ENCODE results near the gene ATP8B4.

ATP8B4 gene

GRCh38 chr15:50066666-50067065 is 52.4 kb downstream of the ATP8B4 start:
- no peak overlapping the region for H3K4me3 ChIP-seq (ENCODE audit: low read depth, low read length)

- no peak overlapping the region for H3K4me3 ChIP-seq (ENCODE audit: low read depth, low read length)
These were observed 52.8 kb downstream of the ATP8B4 start for GRCh38 chr15:50066202-50066601.

- no peak overlapping the region for H3K4me3 ChIP-seq (ENCODE audit: low read depth, low read length)
These were observed 53.8 kb downstream of the ATP8B4 start for GRCh38 chr15:50065279-50065678.

- no peak overlapping the region for H3K4me3 ChIP-seq (ENCODE audit: low read depth, low read length)
These were observed 54.4 kb downstream of the ATP8B4 start for GRCh38 chr15:50064673-50065072.

GRCh38 chr15:50063226-50063625 is 55.8 kb downstream of the ATP8B4 start:
- H3K4me3 ChIP-seq (ENCODE audit: low read depth, low read length), result no peak overlapping the region

- no peak overlapping the region for H3K4me3 ChIP-seq (ENCODE audit: low read depth, low read length)
These were observed 57.5 kb downstream of the ATP8B4 start for GRCh38 chr15:50061503-50061902.

- H3K4me3 ChIP-seq (ENCODE audit: low read depth, low read length), result no peak overlapping the region
These were observed 59.1 kb downstream of the ATP8B4 start for GRCh38 chr15:50059883-50060282.

GRCh38 chr15:50059203-50059772 is 59.7 kb downstream of the ATP8B4 start:
- H3K4me3 ChIP-seq (ENCODE audit: low read depth, low read length), result no peak overlapping the region

GRCh38 chr15:50057905-50058639 is 61.0 kb downstream of the ATP8B4 start:
- H3K4me3 ChIP-seq (ENCODE audit: low read depth, low read length), result no peak overlapping the region

GRCh38 chr15:50057196-50057595 is 61.8 kb downstream of the ATP8B4 start:
- no peak overlapping the region for H3K4me3 ChIP-seq (ENCODE audit: low read depth, low read length)

GRCh38 chr15:50055750-50056157 is 63.3 kb downstream of the ATP8B4 start:
- no peak overlapping the region for H3K4me3 ChIP-seq (ENCODE audit: low read depth, low read length)

- H3K4me3 ChIP-seq (ENCODE audit: low read depth, low read length), result no peak overlapping the region
These were observed 63.7 kb downstream of the ATP8B4 start for GRCh38 chr15:50055332-50055731.

GRCh38 chr15:50053055-50053856 is 65.8 kb downstream of the ATP8B4 start:
- no peak overlapping the region for H3K4me3 ChIP-seq (ENCODE audit: low read depth, low read length)

GRCh38 chr15:50051811-50052419 is 67.1 kb downstream of the ATP8B4 start:
- H3K4me3 ChIP-seq (ENCODE audit: low read depth, low read length), result no peak overlapping the region

- H3K4me3 ChIP-seq (ENCODE audit: low read depth, low read length), result no peak overlapping the region
These were observed 67.9 kb downstream of the ATP8B4 start for GRCh38 chr15:50050986-50051743.

- no peak overlapping the region for H3K4me3 ChIP-seq (ENCODE audit: low read depth, low read length)
These were observed 69.2 kb downstream of the ATP8B4 start for GRCh38 chr15:50049871-50050270.

- no peak overlapping the region for H3K4me3 ChIP-seq (ENCODE audit: low read depth, low read length)
These were observed 72.2 kb downstream of the ATP8B4 start for GRCh38 chr15:50046867-50047266.

GRCh38 chr15:50046159-50046558 is 72.9 kb downstream of the ATP8B4 start:
- no peak overlapping the region for H3K4me3 ChIP-seq (ENCODE audit: low read depth, low read length)

- H3K4me3 ChIP-seq (ENCODE audit: low read depth, low read length), result no peak overlapping the region
These were observed 74.1 kb downstream of the ATP8B4 start for GRCh38 chr15:50044904-50045303.

GRCh38 chr15:50044406-50044805 is 74.6 kb downstream of the ATP8B4 start:
- no peak overlapping the region for H3K4me3 ChIP-seq (ENCODE audit: low read depth, low read length)

- no peak overlapping the region for H3K4me3 ChIP-seq (ENCODE audit: low read depth, low read length)
These were observed 76.3 kb downstream of the ATP8B4 start for GRCh38 chr15:50042775-50043174.
